Muscle layer of colon (tissue), 2 donors: ENCODE data around the gene LTB.

Experiments
- H3K27ac ChIP-seq: one replicate; pipeline ENCODE4 v1.7.0; 2013; ENCODE audit warnings: low read depth, mild to moderate bottlenecking, low read length, moderate library complexity
- H3K27me3 ChIP-seq, 2 donors: one replicate each; pipeline ENCODE4 v1.7.0; 2013; ENCODE audit warnings: low read length in 2 of 2, mild to moderate bottlenecking in 2 of 2; ENCODE audit not compliant: insufficient read depth in 2 of 2, control insufficient read depth in 1 of 2
- H3K36me3 ChIP-seq: one replicate; pipeline ENCODE4 v1.7.0; 2013; ENCODE audit warnings: mild to moderate bottlenecking, low read length; ENCODE audit not compliant: insufficient read depth
- H3K4me1 ChIP-seq: one replicate; pipeline ENCODE4 v1.7.0; 2013; ENCODE audit warnings: mild to moderate bottlenecking, low read length; ENCODE audit not compliant: insufficient read depth
- H3K4me3 ChIP-seq, 2 donors: one replicate each; pipeline ENCODE4 v1.7.0; 2013; ENCODE audit warnings: low read length in 2 of 2, low read depth in 1 of 2, mild to moderate bottlenecking in 1 of 2, moderate library complexity in 1 of 2
- H3K9ac ChIP-seq: one replicate; pipeline ENCODE4 v1.7.0; 2013; ENCODE audit warnings: low read length
- H3K9me3 ChIP-seq: one replicate; pipeline ENCODE4 v1.7.0; 2013; ENCODE audit warnings: mild to moderate bottlenecking, low read length
- donor health status: abdominal sarcoma.
- donor health status: Adenocarcinoma of cecum.

Gene LTB

GRCh38 chr6:31572041-31572911 lies 9.9 kb downstream of the LTB start, which contains the start of gene LTA:
LTA (plus strand) TSS chr6:31572289; CDS start chr6:31572743, 454 bp downstream.
- no peaks in the 10 kb centered on the region for H3K36me3 ChIP-seq
- peaks cover 0 to 6% of the 10 kb centered on the region in 2 donors for H3K27me3 ChIP-seq
- H3K9ac ChIP-seq, result no peak within 1 kb of the TSS
- H3K4me3 ChIP-seq, result no peak within 1 kb of the TSS
- no peak within 1 kb of the TSS for H3K27ac ChIP-seq
- H3K9me3 ChIP-seq, result no peaks in the 10 kb centered on the region
- H3K4me1 ChIP-seq, result peaks cover 6% of the 10 kb centered on the region

- Histone ChIP-seq H3K9me3 (no peaks in the 10 kb centered on the region), H3K27me3 (peaks cover 0 to 10% of the 10 kb centered on the region in 2 donors), H3K4me1 (peaks cover 3% of the 10 kb centered on the region), H3K36me3 (no peaks in the 10 kb centered on the region), H3K27ac (no peak overlapping the region), H3K9ac (no peak overlapping the region), H3K4me3 (no peak overlapping the region)
Observed at GRCh38 chr6:31569861-31570536, 12.2 kb downstream of the LTB start.

- H3K27ac ChIP-seq, result no peak overlapping the region
- no peaks in the 10 kb centered on the region for H3K9me3 ChIP-seq
- no peak overlapping the region for H3K9ac ChIP-seq
Observed at GRCh38 chr6:31568537-31568961, 13.7 kb downstream of the LTB start.

GRCh38 chr6:31567531-31568370 lies 14.5 kb downstream of the LTB start:
- H3K4me1 ChIP-seq, result no peaks in the 10 kb centered on the region
- no peaks in the 10 kb centered on the region for H3K9me3 ChIP-seq
- no peaks in the 10 kb centered on the region for H3K36me3 ChIP-seq
- H3K27ac ChIP-seq, result no peak overlapping the region
- no peak overlapping the region for H3K4me3 ChIP-seq
- H3K27me3 ChIP-seq, result peaks cover 0 to 10% of the 10 kb centered on the region in 2 donors
- H3K9ac ChIP-seq, result no peak overlapping the region

More at GRCh38 chr6:31568537-31568961, 13.7 kb downstream of the LTB start:
- Histone ChIP-seq H3K4me1 (no peaks in the 10 kb centered on the region), H3K36me3 (no peaks in the 10 kb centered on the region), H3K27me3 (peaks cover 0 to 10% of the 10 kb centered on the region in 2 donors), H3K4me3 (no peak overlapping the region)

- Histone ChIP-seq H3K4me3 (no peak overlapping the region), H3K27ac (no peak overlapping the region), H3K36me3 (peaks cover 42% of the 10 kb centered on the region), H3K9ac (no peak overlapping the region), H3K9me3 (no peaks in the 10 kb centered on the region), H3K27me3 (peaks cover 0 to under 1% of the 10 kb centered on the region in 2 donors), H3K4me1 (peaks cover 10% of the 10 kb centered on the region)
Observed at GRCh38 chr6:31560697-31561058, 21.5 kb downstream of the LTB start.

GRCh38 chr6:31559958-31560696 lies 22.1 kb downstream of the LTB start:
- Histone ChIP-seq H3K27ac (peak overlapping the region; percentile 52), H3K4me1 (peaks cover 10% of the 10 kb centered on the region), H3K27me3 (no peaks in the 10 kb centered on the region), H3K36me3 (peaks cover 42% of the 10 kb centered on the region), H3K4me3 (no peak overlapping the region), H3K9me3 (no peaks in the 10 kb centered on the region), H3K9ac (no peak overlapping the region)

GRCh38 chr6:31559606-31559957 lies 22.6 kb downstream of the LTB start:
- Histone ChIP-seq H3K9ac (no peak overlapping the region), H3K36me3 (peaks cover 42% of the 10 kb centered on the region), H3K4me3 (no peak overlapping the region), H3K27me3 (no peaks in the 10 kb centered on the region), H3K9me3 (no peaks in the 10 kb centered on the region), H3K4me1 (peaks cover 10% of the 10 kb centered on the region), H3K27ac (peak overlapping the region; percentile 52)

GRCh38 chr6:31558631-31559500 lies 23.4 kb downstream of the LTB start:
- Histone ChIP-seq H3K36me3 (peaks cover 42% of the 10 kb centered on the region), H3K27ac (peak overlapping the region; percentile 52), H3K9ac (no peak overlapping the region)

GRCh38 chr6:31558318-31558625 lies 24.0 kb downstream of the LTB start:
- peaks cover 42% of the 10 kb centered on the region for H3K36me3 ChIP-seq
- no peak overlapping the region for H3K9ac ChIP-seq
- no peak overlapping the region for H3K4me3 ChIP-seq
- H3K4me1 ChIP-seq, result peaks cover 10% of the 10 kb centered on the region
- no peaks in the 10 kb centered on the region for H3K9me3 ChIP-seq
- peak overlapping the region; percentile 38 for H3K27ac ChIP-seq
- H3K27me3 ChIP-seq, result no peaks in the 10 kb centered on the region

More at GRCh38 chr6:31558631-31559500, 23.4 kb downstream of the LTB start:
- peaks cover 10% of the 10 kb centered on the region for H3K4me1 ChIP-seq
- H3K4me3 ChIP-seq, result no peak overlapping the region
- H3K9me3 ChIP-seq, result no peaks in the 10 kb centered on the region
- no peaks in the 10 kb centered on the region for H3K27me3 ChIP-seq
